ENCODE results near the gene SOX5.
"Not testable (repeated sequence)": the region's sequence is repeated elsewhere in the genome, so short reads cannot be mapped to it uniquely, and the experiment has no call there.

The SOX5 gene

GRCh38 chr12:23906329-23906728 lies 43.1 kb downstream of the SOX5 start:
- no peak for DNase-seq

DNA sequence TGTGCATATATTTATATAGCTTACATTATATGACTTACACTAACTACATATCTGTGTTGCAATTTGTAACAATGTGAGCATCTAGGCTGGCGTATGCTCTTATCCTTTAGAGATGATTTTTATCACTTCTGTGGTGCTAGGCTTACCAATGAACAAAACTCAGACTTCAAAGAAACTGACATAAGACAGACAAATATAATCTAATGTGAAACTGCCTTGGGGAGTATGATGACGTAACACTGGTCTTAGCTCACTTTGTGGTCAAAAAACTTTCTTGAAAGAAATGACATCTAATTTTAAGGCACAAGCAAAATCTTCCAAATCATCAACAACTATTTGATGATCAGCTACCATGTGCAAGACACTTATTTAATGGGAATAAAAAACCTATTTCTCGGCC lies 50.0 kb downstream of the SOX5 start:
- no peak for DNase-seq

GRCh38 chr12:23898121-23898520 lies 51.3 kb downstream of the SOX5 start:
- no peak for DNase-seq

GRCh38 chr12:23895792-23896218 lies 53.7 kb downstream of the SOX5 start:
- DNase-seq = no peak

DNA sequence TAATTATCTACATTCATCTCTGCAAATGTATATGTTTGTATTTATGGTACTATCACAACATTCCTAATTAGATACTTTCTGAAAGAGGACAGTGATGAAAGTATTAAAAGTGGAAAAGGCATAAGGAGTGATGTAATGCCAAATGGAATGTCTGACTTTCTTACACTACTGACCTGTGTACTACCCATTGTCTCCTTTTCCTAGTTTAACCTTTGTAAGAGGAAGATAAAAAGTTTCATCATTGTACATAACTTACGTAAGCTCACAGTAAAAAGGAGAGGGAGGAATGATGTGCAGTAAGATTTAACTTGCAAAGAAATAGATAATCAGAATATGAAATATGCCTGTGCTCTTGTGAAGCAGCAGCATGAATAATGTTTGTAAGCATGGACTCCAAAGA lies 55.9 kb downstream of the SOX5 start:
- no peak for DNase-seq

DNA sequence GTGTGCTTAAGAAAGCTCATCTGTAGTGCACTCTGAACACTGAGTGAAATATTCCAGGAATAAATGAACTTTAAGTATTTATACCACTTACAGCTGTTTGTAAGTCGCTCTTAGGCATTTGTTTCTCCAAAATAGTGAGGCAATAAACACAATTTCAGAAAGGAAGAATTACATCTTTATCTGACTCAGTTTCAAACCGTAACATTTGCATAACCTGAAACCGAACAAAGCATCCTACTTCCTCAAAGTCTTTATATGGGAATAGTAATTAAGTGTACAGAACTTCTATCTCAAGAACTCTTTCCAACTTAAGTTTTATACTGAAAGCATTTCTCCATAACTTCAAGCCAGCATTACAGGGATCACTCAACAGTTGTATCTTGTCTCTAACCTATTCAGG lies 58.4 kb downstream of the SOX5 start:
- no peak for DNase-seq

DNA sequence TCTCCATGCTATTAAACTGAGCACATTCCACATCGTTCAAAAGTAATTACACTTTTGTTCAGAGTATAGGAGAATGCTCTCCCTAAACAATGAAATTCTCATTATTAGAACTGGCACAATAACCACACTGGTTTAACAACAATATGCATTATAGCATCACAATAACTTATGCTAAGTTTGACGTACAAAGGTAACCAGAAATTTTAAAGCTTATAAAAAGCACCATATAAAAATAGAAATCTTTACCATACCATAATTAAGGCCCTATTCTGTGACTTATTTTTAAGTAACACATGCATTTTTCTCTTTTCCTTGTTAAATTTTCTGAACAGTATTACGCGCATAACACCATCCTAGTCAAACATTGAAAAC lies 60.4 kb downstream of the SOX5 start:
- no peak for DNase-seq

DNA sequence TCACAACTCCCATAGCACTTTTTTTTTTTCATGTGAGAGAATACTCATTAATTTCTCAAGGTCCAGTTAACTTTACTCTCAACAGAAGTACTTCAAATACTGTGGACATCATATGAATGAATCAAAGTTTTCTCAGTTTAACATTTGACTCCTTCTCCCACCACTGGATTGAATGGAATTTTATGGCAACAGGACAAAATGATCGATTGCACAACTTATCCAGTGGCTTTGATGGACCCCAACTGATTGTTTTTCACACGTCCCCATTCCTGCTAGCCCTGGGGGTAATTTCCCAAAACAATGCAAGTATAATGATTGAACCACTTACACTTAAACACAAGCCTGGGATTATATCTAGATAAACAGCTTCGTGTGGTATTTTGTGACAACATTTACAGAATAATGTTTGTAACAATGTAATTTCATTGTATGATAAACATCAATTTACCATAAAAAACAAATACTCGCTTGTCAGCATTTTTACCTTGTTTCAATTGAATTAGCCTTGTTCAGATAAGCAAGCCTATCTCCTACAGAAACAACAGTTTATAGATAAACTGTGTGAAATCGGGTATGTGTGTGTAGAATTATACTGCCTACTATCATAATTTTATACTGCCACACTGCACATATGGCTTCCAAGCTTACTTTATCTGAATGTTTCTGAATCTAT lies 60.9 kb downstream of the SOX5 start:
- no peak for DNase-seq

GRCh38 chr12:23887055-23887835 lies 62.2 kb downstream of the SOX5 start:
- DNase-seq = no peak

DNA sequence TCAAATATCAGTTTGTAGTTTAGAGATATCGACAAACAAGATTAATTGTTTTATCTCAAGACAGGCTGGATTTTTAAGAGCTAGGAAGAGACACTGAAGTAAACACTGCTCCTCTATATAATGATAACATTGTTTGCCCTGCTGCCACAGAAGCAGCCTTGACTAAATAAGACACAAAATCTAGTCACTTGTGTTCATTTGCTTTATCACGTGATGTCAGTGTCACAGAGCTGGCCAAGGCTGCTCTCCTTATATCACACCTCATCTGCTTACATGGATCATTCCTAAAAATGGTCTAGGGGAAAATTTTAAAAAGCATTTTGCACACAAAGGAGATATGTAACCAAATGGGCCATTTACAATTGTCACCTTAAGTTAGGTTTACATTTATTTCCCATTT lies 64.1 kb downstream of the SOX5 start:
- DNase-seq = no peak

- DNase-seq = no peak
Measured at GRCh38 chr12:23884909-23885308, 64.6 kb downstream of the SOX5 start.

- no peak for DNase-seq
Measured at GRCh38 chr12:23880988-23881387, 68.5 kb downstream of the SOX5 start.

- DNase-seq = not testable (repeated sequence)
Measured at GRCh38 chr12:23876618-23877017, 72.9 kb downstream of the SOX5 start.

DNA sequence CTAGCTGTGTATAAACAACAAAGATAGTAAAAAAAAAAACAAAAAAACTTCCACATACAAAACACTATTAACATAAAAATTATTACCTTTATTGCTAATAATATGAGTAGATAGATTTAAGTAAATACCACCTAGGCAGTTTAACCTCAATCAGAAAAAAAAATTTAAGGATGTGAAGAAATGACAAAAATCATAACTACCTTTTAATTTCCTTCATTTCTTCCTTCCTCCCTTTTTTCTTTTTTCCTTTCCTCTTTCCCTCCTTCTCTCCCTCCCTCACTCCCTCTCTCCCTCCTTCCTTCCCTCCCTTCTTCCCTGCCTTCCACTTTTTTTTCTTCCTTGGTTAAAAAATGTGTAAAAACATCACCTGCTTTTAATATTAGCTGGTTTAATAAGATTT lies 81.7 kb downstream of the SOX5 start:
- DNase-seq = no peak

DNA sequence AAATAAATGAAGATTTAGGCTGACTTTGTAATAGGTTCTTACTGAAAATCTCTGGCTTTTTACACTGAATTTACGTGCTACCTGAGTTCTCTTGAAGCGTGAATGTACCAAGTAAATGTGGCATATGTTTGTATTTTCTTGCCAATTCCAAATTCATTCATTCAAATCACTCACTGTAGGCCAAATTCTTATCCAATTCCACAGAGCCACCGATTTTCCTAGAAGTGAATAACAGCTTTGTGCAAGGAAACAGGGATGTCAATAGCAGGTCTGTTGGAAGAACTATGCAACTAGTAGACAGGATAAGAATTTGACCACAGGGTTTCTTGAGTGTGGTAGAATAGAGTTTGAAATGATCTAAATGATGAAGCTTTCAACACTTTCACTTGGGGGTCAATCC lies 86.8 kb downstream of the SOX5 start:
- DNase-seq = no peak

GRCh38 chr12:23860019-23860418 lies 89.5 kb downstream of the SOX5 start:
- no peak for DNase-seq

- DNase-seq = no peak
Measured at GRCh38 chr12:23857178-23857577, 92.3 kb downstream of the SOX5 start.

GRCh38 chr12:23855813-23856212 lies 93.7 kb downstream of the SOX5 start:
- no peak for DNase-seq

GRCh38 chr12:23854598-23854997 lies 94.9 kb downstream of the SOX5 start:
- DNase-seq = no peak

DNA sequence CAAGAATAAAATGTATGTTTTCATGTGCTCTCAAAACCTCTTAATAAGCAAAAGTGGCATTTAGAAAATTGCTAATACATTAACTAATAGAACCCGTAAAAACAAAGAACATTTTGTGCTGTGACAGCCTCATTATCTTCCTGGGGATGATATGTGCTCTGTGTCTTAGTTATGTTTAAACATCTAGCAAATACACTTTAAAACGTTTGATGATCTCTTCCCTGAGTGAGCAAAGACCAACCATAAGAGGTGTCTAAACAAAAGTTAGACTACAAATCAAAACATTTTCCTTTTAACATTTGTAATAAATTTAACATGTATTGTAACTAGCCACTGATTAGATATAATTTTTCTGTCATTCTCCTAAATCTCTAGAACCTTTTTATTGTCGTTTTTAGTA lies 95.8 kb downstream of the SOX5 start:
- no peak for DNase-seq

DNA sequence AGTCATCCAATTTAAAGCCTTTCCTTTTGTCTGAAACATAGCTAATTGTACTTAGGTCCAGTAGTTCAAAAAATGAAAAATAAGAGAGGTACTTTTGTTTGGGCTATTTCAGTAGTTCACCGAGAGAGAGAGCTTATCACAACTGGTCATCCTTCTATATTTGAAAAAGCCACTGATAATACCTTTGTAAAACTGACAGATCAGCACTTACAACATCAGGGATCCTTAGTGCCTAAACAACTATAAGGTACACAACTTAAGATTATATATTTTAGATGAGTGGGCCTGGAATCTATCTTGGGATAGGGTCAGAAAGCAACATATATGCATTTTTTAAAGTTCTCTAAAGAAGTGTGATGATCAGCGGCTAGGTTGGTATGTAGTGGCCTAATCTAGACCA lies 97.9 kb downstream of the SOX5 start:
- DNase-seq = no peak

- DNase-seq = no peak
Measured at GRCh38 chr12:23847857-23848256, 101.6 kb downstream of the SOX5 start.

DNA sequence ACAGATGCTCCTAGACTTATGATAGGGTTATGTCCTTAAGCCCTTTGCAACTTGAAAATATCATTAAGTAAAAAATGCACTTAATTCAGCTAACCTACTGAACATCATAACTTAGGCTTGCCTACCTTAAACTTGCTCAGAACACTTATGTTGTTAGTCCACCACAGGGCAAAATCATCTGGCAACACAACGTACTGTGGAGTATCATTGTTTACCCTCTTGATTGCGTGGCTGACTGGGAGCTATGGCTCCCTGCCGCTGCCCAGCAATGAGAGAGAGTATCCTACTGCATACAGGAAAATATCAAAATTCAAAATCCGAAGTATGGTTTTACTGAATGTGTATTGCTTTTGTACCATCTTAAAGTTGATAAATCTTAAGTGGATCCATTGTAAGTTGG lies 105.5 kb downstream of the SOX5 start:
- DNase-seq = no peak

GRCh38 chr12:23834076-23834475 lies 115.4 kb downstream of the SOX5 start:
- no peak for DNase-seq

GRCh38 chr12:23831739-23832138 lies 117.7 kb downstream of the SOX5 start:
- DNase-seq = no peak
